ENCODE data around the gene HGD.
"Not testable (repeated sequence)": the region's sequence is repeated elsewhere in the genome, so short reads cannot be mapped to it uniquely, and the experiment has no call there.

HGD gene

DNA sequence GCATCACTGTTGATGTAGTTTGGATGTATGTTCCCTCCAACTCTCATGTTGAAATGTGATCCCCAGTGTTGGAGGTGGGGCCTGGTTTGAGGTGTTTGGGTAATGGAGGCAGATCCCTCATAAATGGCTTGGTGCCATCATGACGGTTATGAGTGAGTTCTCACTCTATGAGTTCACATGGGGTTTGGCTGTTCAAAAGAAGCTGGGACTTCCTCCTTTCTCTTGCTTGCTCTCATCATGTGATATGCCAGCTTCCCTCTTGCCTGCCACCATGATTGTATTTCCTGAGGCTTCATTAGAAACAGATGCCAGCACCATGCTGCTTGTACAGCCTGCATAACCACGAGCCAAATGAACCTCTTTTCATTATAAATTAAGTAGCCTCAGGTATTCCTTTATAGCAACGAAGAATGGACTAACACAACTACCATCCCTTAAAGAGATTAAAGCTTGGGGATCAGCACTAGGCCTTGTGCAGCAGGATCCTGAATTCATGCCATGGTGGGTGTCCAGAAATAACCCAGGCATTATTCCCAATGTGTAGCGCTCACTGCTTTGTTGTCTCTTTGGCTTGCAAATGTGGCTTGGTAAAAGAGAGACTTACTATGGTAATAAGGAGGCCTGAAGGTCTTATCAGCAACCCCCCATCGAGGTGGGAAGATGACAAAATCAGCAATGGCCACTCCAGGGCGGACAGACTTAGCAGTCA lies 44.0 kb downstream of the HGD start:
- DNase-seq, result no peak

DNA sequence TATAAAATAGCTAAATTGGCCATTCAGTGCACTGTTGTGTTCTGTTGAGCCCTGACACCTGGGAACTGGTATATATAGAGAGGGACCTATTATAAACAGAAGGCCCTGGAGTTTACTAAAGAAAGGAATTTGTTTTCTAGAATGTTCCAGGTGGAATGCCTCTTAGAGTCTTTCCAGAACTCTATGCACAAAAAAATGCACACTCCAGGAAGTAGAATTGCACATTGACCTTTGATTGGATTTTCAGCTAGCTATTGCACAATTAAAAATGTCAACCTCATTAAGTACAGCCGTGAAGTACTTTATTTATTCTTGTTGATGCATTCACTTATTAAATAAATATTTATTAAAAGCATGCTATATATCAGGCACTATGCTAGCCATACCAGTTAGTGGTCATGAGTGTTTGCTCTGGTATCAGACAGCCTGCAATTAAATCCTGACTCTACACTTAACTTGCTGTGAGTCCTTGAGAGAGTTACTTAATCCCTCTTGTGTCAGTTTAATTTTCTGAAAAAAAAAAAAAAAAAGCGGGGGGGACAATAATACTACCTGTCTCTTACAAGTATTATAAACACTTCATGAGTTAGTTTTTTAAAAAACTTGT lies 45.1 kb downstream of the HGD start:
- DNase-seq, result no peak

DNA sequence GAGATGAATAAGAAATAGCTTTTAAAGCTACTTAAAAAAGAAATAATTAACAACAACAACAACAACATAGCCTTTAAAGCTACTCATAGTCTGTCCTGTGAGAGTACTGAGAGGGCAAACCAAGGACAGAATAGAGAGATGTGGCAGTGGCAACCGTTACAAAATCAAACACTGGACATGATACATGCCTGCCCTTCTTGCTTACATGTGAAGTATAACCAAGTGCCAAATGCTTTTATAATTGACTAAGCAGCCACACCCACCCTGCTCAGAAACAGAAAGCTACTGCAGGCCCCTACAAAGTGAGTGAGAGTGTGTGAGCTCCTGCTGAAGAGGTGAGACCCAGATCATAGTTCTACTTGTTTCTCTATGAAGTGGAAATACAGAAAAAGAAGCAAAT lies 47.5 kb downstream of the HGD start:
- no peak for DNase-seq

DNA sequence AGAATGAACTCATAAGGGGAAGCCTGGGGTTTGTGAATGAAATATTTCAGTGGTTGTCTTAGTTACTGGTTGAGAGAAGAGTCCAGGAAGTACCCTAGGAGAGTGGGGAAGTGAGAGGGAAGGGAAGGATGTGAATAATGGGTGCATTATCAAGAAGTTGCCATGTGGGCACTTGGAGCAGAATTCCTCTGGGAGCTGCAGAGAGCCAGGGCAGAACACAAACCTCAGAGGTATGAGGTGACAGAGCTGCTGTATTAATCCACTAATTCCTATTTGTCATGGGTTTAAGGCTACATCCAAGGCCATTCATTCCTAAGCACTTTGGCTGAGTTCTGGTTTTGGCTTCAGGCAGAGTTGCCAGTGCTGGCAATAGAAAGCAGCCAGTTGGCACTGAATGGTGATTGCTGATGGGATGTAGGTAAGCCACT lies 56.9 kb downstream of the HGD start:
- no peak for DNase-seq

DNA sequence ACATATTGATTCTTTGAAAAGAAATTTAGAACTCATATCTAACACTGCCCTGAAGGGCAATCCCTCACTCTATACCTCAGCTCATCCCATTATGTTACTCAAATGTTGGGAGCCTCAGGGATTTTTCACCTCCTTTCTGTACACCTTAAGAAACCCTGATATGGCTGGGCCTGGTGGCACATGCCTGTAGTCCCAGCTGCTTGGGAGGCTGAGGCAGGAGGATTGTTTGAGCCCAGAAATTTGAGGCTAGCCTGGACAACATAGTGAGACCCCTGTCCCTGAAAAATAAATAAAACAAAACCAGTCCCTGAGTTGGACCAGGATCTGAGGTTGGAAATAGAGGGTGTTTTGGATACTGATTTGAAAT lies 58.3 kb downstream of the HGD start:
- DNase-seq, result no peak

DNA sequence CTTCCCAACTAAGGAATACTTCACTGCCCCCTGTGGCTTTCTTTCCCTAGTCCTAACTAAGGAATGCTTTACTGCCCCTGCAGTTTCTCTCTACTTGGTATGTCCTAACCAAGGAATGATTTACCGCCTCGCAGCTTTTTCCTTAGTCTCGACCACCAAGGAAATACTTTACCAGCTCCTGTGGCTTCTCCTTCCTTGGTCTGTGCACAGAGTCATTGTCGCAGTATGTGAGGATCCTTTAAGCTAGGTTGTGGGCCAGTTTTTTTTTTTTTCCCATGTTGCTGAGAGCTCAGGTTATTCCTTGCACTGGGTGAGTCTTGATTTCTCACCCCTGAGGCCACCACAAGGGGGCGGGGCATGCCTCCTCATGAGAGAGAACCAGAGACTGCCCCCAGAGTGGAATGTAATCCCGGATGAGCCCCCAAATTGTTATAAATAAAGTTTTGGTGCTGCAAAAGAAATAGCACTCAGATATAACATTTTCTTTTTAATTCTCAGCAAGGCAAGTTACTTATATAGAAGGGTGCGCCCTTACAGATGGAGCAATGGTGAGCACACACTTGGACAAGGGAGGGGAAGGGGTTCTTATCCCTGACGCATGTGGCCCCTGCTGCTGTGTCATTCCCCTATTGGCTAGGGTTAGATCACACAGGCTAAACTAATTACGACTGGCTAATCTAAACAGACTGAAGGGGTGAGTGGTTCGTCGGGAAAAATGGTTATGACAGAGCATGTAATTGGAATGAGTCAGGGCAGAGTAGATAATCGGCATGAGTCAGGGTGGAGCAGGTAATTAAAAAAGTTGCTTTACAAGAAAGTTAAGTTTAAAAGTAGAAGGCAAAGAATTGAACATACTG lies 58.9 kb downstream of the HGD start:
- no peak for DNase-seq

DNA sequence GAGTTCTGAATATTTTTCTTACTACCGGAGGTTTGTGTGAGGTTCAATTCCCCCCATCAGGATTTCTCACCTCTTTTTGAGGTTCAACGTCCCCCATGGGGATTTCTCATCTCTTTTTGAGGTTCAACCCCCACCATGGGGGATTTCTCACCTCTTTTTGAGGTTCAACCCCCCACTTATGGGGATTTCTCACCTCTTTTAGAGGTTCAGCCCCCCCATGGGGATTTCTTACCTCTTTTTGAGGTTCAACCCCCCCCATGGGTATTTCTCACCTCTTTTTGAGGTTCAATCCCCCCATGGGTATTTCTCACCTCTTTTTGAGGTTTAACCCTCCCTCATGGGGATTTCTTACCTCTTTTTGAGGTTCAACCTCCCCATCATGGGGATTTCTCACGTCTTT lies 59.6 kb downstream of the HGD start:
- no peak for DNase-seq

DNA sequence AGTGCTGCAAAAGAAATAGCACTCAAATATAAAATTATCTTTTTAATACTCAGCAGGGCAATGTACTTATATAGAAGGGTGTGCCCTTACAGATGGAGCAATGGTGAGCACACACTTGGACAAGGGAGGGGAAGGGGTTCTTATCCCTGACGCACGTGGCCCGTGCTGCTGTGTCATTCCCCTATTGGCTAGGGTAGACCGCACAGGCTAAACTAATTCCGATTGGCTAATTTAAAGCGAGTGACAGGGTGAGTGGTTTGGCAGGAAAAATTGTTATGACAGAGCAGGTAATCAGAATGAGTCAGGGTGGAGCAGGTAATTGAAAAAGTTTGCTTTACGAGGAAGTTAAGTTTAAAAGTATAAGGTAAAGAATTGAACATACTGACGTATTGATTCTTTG lies 65.3 kb downstream of the HGD start:
- DNase-seq, result not testable (repeated sequence)

DNA sequence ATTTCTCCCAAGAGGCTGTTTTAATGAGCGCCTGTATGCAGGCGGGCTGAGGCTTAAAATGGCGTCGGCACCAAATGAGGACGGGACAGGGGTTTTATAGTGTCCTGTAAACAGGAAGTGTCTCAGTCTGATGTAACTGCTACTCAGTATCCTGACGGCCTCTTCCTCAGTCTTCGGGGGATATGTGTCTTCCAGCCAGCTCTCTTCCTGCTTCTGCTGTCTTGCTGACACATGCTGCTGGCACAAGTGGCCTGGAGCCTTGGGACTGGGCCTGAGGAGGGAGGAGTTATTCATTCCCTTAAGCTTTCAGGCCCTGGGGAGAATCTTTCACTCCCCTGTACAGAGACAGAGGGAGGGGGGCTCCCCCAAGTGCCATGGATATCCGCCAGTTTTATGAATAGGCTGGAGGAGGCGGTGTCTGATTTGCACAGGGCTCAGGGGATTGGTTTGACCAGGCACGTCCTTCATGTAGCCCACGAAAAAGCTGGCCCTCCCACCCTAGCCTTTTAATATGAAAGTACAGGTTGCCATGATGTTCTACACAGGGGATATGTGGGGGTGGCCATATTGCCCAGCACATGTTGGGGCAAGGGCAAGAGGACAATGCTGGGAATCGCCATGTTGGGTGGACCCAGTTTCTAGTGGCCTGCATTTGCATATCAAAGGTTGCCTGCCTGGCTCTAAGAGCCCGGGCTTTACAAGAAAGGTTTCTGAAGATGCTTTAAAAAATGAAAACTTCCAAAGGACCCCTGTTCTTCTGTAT lies 66.0 kb downstream of the HGD start:
- no peak for DNase-seq

DNA sequence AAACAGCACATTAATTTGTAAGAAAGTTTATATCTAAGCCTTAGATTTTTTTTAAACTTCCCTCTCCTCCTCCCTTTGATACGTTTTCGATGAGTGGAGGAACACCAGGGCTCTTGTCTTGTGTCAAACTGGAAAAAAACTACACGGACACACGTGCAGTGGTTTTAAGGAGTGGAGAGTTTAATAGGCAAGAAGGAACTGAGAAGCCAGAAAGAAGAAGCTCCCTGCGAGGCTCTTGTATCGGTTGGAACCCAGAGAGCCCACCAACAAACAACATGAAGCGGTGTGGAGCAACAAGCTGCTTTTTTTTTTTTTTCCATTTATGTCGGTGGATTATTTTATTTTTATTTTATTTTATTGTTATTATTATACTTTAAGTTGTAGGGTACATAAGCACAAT lies 67.3 kb downstream of the HGD start:
- no peak for DNase-seq

DNA sequence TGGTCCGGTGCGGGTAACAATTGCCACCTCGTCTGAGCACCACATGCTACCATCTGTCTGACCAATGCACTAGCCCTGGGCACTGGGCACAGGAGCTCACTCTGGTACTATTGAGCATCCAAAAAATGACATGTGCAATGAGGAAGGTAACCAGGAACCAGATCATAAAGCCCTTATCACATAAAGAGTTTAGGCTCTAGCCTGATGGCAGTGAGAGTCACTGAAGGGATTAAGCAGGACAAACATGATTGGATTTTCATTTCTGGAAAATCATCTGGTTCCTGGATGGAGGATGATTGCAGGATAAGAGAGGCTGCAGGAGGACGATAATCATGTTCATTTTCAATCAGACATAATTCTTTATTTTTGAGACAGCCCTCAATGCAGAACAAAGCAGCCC lies 73.5 kb downstream of the HGD start:
- no peak for DNase-seq

DNA sequence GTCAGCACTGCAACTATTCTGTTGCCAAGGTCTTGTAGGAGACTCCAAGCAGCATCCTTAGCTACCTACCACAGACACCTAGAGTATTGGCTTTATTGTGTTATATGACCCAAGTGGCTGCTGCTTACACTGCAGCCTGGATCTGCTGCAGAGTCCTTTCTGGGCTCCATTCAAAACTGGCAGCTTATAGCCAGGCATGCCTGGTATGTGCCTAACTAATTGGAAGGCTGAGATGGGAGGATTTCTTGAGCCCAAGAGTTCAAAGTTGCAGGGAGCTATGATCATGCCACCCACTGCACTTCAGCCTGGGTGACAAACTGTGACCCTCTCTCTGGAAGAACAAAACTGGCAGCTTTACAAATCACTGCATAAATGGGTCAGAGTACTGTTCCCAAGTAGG lies 77.3 kb downstream of the HGD start:
- no peak for DNase-seq

DNA sequence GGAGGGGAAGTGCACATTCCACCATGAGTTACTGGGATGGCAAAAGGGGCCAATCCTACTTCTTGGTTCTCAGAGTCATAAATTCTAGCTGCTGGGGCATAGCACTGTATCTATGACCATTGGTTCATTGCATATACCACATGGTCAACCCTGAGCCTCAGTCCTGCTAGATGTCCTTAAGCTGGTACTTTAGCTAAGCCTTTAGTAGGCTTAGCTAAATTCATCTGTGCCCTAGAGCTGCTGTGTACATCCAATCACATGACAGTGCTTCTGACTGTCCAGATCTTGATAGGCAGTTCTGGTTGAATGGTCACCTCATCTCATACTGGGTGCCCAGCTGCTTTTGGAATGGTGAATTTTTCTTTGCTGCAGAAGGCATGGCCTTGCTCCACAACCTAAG lies 77.7 kb downstream of the HGD start:
- no peak for DNase-seq

DNA sequence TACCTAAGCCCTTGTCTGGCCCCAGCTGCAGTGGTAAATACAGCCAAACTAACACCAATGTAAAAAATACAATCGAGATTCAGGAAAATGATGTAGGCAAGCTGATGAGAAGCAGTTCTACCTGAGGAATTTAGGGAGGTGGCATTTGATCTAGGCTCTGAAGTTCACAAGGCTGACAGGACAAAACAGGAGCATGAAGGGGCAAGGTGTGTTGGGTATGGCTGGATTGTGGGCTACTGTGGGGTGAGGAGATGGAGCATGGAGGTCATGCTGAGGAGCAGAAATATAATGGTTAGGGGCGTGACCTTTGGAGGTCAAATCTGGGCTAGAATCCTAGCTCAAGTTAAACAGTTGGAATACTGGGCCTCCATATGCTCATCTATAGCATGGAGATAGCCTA lies 79.4 kb downstream of the HGD start:
- no peak for DNase-seq

DNA sequence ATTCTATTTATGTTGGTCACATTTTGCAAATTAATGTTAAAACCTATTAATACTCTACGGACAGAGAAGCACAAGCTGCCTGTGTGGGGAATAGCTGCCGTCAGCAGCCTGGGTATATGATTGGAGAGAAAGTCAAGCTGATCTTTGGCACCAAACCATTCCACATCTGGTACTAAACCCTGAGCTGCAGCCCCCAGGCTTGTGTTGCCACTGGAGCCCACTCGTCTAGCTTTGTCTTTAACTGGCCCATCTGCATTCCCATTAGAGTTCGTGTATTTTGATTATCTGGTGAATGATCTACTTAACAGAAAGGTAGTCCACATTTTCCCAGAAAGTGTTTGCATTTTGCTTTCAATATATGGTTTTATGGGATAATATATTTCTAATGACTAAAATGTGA lies 80.5 kb downstream of the HGD start:
- no peak for DNase-seq

DNA sequence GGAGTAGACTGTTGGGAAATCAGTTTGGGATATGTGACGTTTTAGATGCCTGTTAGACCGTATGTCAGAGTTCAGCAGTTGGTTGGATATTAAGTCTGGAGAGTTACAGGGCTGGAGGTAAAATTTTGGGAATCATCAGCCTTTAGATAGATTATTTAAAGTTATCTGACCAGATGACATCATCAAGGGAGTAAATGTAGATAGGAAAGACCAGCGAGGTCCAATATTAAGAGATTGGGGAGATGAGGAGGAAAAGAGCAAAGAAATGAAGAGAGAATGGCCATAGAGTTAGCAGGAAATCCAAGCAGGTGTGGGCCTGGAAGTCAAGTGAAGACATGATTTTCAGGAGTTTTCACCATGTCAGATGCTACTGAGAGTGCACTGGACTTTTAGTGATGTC lies 82.8 kb downstream of the HGD start:
- no peak for DNase-seq

DNA sequence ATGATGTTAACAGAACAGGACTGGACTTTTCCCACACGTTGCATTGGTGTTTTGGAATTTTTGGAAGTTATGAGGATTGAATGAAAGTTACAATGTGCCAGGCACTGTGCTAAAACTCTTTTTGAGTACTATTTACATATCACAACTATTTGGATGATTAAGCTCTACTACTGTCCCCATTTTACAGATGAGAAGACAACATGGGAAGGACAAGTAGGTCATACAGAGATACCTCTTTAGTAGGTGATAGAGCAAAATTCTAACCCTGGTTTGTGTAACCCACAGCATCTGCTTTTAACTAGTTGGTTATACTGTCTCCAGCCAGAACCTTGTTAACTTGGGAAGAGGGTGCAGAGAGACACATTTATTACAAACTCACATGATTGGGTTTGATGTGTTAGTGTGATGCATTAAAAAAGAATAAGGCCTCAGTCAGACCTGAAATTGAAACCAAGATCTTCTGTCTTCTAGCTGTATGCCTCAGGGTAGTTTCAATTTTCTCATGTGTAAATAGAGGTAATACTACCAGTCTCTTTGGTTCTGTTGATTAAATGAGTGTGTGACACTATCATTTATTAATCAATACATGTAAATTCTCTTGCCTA lies 84.5 kb downstream of the HGD start:
- DNase-seq, result no peak

DNA sequence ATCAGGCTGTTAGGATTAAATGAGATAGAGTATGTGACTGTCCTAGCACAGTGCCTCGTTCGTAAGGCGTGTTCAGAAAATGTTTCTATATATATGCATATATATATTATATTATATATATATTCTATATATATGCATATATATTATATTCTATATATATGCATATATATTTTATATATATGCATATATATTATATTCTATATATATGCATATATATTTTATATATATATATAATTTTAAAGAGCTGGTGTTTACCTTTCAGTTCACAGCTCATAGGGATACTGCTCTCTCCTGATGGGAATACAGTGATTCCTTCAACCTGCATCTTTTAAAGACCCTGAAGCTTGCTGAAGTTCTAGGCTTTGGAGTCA lies 85.2 kb downstream of the HGD start:
- DNase-seq, result no peak

DNA sequence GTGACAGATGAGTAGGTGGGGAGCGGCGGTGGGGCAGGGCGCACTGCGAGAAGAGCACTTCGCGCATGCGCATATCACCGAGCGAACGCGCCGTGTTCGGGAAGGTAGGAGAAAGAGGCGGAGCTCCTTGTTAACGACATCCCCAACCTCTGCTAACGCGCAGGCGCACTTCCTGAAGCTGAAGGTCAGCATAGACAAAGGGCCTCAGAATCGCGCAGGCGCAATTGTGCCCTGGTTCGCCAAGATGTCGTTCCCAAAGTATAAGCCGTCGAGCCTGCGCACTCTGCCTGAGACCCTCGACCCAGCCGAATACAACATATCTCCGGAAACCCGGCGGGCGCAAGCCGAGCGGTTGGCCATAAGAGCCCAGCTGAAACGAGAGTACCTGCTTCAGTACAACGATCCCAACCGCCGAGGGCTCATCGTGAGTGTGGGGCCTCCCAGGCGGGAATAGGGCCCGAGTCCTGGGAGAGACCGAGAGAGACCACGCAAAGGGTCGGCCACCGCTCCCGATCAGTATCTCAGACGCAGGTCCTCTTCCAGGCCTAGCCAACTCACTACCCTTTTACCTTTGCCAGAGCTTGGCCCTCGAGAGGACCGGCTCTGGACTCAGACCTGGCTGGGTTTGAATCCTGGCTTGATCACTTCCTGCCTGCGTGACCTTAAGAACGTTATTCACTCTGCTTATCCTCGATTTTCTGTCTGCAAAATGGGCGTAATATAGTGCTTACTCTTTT lies 85.8 kb downstream of the HGD start, which contains the start of gene NDUFB4:
Gene NDUFB4, plus strand, starts transcription at position 221 of the 737 bp plus-strand sequence. Its CDS starts 24 bp downstream, at position 245.
- DNase-seq, result peak; percentile 97

DNA sequence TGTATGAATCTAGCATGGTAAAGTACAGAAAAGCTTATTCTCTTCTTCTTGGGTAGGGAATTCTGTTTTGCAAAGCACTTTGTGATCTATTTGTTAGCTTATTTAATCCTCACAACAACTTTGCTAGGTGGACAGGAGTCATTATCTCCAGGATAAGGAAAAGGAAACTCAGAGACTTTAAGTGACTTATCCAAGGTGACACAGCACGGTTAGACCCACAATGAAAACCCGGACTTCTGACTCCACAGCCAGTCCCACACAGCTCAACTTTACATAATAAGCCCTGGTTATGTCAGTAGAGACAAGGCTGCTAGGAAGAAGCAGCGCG lies 86.3 kb downstream of the HGD start:
- no peak for DNase-seq

DNA sequence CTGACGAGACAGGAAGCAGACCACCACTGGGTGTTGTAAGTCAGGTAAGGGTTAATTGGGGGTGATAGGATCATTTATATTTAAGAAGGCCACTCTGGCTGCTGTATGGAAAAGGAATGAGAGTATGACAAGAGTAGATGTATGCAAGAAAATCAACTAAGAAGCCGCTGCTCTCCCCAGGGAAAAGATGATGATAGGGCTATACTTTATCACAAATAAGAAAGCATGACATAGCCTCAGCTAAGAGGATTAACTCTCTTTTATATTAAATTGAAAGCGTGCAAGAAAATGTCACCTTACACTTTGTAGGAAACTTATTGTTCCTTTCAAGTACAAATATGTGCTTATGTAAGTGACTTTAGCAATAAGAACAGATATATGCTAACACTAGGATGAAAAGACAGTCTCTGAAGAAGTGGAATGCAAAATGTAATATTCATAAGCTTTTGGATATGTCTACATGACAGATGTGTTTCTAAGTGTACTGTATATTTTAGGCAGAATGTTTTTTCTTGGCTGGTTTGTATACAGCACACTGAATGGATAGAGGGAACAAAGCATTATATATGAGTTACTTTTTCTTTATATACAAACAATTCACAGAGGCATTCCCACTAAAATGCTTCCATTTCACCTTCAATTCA lies 94.6 kb downstream of the HGD start:
- no peak for DNase-seq
